ENCODE results near the gene SLC25A12.

- TF ChIP-seq POLR2A (IDR thresholded peaks at IDR 0.05; ENCODE audit: extremely low read depth, insufficient read length) (no peak), CTCF (IDR thresholded peaks at IDR 0.05; ENCODE audit: low read depth, low read length) (no peak), MAX (IDR thresholded peaks at IDR 0.05; ENCODE audit: low read depth, low read length) (no peak)
Measured at GRCh38 chr2:171852366-171852888, 41.6 kb downstream of the SLC25A12 start.
